COLO668 (cell line): ENCODE results near the gene FBXW7.
"Not testable (repeated sequence)": the region's sequence is repeated elsewhere in the genome, so short reads cannot be mapped to it uniquely, and the experiment has no call there.

Source experiments
- DNase-seq: peaks from one replicate; lab custom pipeline; 2025; ENCODE audit not compliant: unreplicated experiment; lab: John Stamatoyannopoulos, UW

The FBXW7 gene

GRCh38 chr4:152550687-152551086 is 14.8 kb upstream of the FBXW7 start:
- DNase-seq, result not testable (repeated sequence)

- no peak for DNase-seq
Observed at GRCh38 chr4:152545088-152545487, 9.2 kb upstream of the FBXW7 start.

DNA sequence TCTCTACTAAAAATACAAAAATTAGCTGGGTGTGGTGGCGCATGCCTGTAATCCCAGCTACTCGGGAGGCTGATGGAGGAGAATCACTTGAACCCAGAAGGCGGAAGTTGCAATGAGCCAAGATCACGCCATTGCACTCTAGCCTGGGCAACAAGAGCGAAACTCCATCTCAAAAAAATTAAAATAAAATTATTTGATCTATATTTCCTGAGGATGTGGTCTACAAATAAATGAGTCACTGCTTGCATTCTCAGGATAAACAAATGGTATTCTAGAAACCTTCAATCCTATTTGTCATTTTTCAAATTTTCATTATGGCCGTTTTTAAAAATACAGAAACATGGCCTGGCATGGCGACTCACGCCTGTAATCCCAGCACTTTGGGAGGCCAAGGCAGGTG is 8.6 kb upstream of the FBXW7 start:
- DNase-seq, result not testable (repeated sequence)

- no peak for DNase-seq
Observed at GRCh38 chr4:152540941-152541340, 5.0 kb upstream of the FBXW7 start.

DNA sequence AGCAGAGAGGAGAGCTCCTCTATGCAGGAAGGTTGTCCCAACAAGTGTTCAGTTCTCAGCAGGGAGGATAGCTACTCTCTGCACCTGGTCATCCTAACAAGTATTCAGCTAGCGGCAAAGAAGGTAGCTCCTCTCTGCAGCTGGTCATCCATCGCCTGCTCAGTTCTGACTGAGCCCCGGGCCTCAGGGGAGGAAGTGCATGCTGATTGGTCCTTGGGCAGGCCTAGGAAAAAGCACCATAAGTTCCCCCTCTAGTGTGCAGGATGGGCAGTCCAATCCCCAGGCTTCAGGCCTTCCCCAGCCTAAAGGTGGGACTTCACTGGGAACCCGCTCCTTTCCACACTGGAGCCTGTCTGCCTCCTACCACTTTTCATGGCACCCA is 4.4 kb upstream of the FBXW7 start:
- DNase-seq, result no peak

GRCh38 chr4:152539556-152540292 is 3.8 kb upstream of the FBXW7 start:
- no peak for DNase-seq

- DNase-seq, result no peak
Observed at GRCh38 chr4:152537881-152538280, 2.0 kb upstream of the FBXW7 start.

DNA sequence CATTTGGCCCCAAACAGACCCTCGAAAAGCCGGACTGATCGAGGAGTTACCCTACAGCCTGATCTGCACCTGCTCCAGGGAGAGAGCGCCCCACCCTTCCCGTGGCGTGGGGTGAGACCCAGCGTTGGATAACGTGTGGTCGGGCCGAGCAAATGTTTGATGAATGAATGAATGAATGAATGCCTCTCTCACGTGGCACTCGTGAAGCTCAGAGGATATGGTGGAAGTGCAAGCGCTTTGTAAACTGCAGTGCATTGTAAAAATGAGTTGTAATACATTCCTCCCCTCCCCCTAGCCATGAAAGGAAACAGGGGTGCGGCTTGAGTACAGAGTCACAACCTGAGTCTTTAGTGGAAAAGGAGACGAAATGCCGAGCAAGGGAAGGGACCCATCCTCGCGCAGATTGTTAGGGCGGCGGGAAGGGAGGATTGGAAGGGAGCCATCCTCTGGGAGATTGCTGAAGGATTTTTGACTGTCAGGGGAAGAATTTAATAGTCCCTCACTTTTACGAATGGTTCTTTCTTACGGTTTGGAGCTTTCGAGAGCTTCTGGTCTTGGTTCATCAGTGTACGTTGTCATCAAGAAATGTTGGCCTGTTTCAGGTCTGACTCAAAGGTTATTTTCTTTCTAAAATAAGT is 772 bp upstream of the FBXW7 start:
- peak; percentile 74 for DNase-seq

DNA sequence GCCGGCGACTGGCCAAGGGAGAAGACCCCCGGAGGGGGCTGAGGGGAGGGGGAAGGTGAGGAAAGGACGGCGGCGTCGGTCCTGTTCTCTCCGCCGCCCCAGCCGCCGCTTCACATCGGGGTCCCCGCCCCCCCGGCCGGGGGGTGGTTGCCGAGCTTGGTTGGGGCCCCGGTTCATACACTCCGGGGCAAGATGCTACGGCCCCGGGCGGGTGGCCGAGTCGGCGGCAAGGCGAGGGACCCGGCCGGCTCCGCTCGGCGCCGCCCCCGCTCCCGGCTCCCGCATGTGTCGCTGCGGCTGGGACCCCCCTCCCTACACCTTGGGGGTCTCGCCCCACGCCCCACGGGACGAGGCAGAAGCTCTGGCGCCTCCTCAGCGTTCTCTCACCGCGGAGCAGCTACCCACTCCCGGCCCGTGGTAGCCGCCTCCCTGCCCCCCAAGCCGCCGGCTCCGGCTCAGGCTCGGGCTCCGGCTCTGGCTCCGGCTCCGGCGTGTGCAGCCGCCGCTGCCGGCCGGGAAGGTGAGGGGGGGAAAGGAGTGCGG is 461 bp downstream of the FBXW7 start:
- peak; percentile 25 for DNase-seq

DNA sequence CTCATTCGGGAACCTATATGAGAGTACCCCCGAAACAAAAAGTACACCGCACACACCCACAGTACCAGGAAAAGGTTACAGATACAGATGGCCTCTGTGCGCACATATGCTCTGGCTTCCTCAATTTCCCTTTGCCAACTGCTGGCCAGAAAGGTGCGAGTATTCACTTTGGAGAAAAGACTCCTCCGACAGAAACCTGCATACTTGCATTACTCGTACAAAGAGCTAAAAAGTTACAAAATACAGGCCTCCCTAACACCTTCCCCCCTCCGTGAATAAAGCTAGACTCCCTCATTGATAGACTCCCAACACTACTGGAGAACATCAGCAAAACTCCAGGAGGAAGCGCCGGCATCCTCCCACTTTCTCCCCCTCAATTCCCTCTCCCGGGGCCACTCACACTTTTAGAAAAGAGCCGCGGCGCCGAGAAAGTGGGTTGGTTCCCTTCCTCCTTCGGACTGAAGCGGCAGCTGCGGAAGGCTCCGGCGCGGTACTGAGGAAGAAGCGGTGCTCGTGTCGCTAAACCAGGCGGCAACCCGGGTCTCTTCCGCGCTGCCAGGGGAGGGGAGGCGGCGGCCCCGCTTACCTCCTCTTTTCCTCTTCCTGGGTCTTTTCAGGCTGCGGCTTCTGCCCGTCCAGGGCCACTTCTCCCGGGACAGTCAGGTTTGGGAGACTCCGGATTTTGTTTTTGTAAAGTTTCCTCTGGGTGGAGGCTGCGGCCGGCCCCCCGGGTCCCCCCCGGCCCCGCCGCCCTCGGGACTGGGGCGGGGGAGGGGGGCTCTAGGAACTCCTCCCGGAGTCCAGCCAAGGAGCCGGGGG is 1.1 kb downstream of the FBXW7 start:
- DNase-seq, result peak; percentile 61

- DNase-seq, result no peak
Observed at GRCh38 chr4:152531479-152531878, 4.4 kb downstream of the FBXW7 start.

- no peak for DNase-seq
Observed at GRCh38 chr4:152530600-152530999, 5.3 kb downstream of the FBXW7 start.

DNA sequence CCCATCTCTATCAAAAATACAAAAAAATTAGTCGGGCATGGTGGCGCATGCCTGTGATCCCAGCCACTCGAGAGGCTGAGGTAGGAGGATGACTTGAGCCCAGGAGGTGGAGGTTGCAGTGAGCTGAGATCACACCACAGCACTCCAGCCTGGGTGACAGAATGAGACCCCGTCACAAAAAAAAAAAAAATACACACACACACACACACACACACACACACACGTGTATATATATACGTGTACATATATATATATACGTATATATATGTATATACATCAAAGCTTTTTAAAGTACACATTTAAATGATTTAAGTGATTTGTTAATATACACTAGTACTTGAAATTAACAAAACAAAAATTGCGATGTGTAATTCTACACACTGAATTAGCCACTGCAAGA is 6.0 kb downstream of the FBXW7 start:
- DNase-seq, result no peak

GRCh38 chr4:152528060-152528459 is 7.8 kb downstream of the FBXW7 start:
- no peak for DNase-seq

DNA sequence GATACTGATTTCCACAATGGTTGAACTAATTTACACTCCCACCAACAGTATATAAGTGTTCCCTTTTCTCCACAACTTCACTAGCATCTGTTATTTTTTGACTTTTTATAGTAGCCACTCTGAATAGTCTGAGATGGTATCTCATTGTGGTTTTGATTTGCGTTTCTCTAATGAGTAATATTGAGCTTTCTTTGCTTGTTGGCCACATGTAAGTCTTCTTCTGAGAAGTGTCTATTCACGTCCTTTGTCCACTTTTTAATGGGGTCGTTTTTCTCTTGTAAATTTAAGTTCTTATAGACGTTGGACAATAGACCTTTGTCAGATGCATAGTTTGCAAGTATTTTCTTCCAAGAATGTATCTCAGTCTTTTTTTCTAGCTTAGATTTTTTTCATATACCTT is 10.0 kb downstream of the FBXW7 start:
- DNase-seq, result no peak

DNA sequence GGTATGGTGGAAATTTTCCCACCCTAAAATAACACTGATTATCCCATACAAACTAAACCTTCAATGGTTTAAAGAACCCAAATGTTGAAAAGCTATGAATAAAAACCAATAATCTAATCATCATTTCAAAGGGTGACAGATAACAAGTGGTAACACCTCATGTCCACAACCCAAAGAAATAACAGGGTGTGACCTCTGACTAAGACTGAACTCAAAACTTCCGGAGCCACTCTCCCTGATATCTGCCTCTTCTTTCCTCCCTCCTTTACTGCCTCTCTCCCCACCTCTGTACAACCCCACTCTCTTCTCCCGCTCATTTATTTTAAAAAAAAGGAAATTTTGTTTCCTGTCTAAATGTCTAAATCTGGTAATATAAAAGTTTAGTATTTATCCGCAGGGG is 11.5 kb downstream of the FBXW7 start:
- no peak for DNase-seq

GRCh38 chr4:152523731-152524130 is 12.2 kb downstream of the FBXW7 start:
- DNase-seq, result no peak

GRCh38 chr4:152522754-152523153 is 13.1 kb downstream of the FBXW7 start:
- no peak for DNase-seq

DNA sequence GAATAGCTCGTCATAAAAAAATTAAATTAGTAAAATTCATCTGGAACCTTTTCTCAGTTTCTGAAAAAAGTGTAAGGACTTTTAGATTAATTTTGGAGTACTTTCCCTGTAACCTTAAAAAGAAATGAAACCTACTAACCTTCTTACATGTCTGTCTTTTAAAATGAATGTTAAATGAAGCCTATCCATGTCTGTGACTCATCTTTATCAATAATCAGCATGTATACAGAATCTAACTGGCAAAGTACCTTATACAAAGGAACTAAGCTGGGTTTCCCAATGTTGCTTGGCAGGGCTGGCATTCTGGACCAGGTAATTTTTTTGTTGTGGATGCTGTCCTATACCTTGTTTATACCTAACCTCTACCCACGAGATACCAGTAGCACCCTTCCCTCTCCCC is 13.6 kb downstream of the FBXW7 start:
- no peak for DNase-seq

- DNase-seq, result no peak
Observed at GRCh38 chr4:152516156-152516555, 19.7 kb downstream of the FBXW7 start.

GRCh38 chr4:152515678-152516077 is 20.2 kb downstream of the FBXW7 start:
- DNase-seq, result no peak

DNA sequence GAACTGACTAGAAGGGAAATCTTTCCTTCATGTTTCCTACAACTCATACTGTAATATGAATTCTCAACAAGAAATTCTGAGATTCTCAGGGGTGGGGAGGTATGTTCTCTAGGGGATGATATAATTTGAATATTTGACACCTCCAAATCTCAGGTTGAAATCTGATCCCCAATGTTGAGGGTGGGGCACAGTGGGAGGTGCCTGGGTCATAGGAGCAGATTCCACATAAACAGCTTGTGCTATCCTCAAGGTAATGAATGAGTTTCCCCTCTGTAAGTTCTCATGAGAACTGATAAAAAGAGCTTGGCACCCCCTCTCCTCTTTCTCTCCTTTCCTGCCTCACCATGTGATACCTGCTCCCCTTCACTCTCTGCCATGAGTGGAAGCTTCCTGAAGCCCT is 21.5 kb downstream of the FBXW7 start:
- DNase-seq, result no peak
